MM.1S (cell line): ENCODE data around the gene IDH2.

Source experiments
- DNase-seq: peaks from one replicate; pipeline ENCODE4 v3.0.0-alpha.2; 2015
- H2AFZ ChIP-seq: fragments of 300-600 bp; sonication (generic); 2 replicates; pipeline ENCODE4 v1.6.0; 2016; ENCODE audit warnings: antibody characterized with exemption, low read length
- H3F3A ChIP-seq: fragments of 300-600 bp; sonication (generic); 2 replicates; pipeline ENCODE4 v1.6.1; 2016; ENCODE audit warnings: mild to moderate bottlenecking, antibody characterized with exemption, low read length, moderate library complexity, mixed read lengths; ENCODE audit not compliant: insufficient read depth
- H3K27ac ChIP-seq: fragments of 300-600 bp; sonication (generic); 2 replicates; pipeline ENCODE4 v1.5.1; 2016; ENCODE audit warnings: mild to moderate bottlenecking, low read length
- H3K27me3 ChIP-seq: fragments of 300-600 bp; sonication (generic); replicated peaks from 2 replicates; pipeline ENCODE4 v1.6.0; 2016; ENCODE audit warnings: low read length; ENCODE audit not compliant: insufficient read depth
- H3K36me3 ChIP-seq: fragments of 300-600 bp; sonication (generic); replicated peaks from 2 replicates; pipeline ENCODE4 v1.6.1; 2016; ENCODE audit warnings: mild to moderate bottlenecking, low read length, mixed read lengths; ENCODE audit not compliant: insufficient read depth
- H3K4me1 ChIP-seq: fragments of 300-600 bp; sonication (generic); 2 replicates; pipeline ENCODE4 v1.6.1; 2016; ENCODE audit warnings: low read length, mixed read lengths
- H3K4me2 ChIP-seq: fragments of 300-600 bp; sonication (generic); 2 replicates; pipeline ENCODE4 v1.6.0; 2016; ENCODE audit warnings: low read depth, low read length
- H3K4me3 ChIP-seq: fragments of 300-600 bp; sonication (generic); 2 replicates; pipeline ENCODE4 v1.5.1; 2016; ENCODE audit warnings: low read length, mixed read lengths
- H3K79me2 ChIP-seq: fragments of 300-600 bp; sonication (generic); 2 replicates; pipeline ENCODE4 v1.6.1; 2016; ENCODE audit warnings: mixed run types, low read length, mixed read lengths
- H3K9ac ChIP-seq: fragments of 300-600 bp; sonication (generic); 2 replicates; pipeline ENCODE4 v1.6.1; 2016; ENCODE audit warnings: low read length, mixed read lengths
- H3K9me2 ChIP-seq: fragments of 300-600 bp; sonication (generic); replicated peaks from 2 replicates; pipeline ENCODE4 v1.6.1; 2016; ENCODE audit warnings: mild to moderate bottlenecking, low read length, mixed read lengths; ENCODE audit not compliant: insufficient read depth
- H3K9me3 ChIP-seq: fragments of 300-600 bp; sonication (generic); replicated peaks from 2 replicates; pipeline ENCODE4 v1.6.1; 2016; ENCODE audit warnings: mild to moderate bottlenecking, low read length, mixed read lengths; ENCODE audit not compliant: insufficient read depth
- H4K20me1 ChIP-seq: fragments of 300-600 bp; sonication (generic); 2 replicates; pipeline ENCODE4 v1.6.1; 2016; ENCODE audit warnings: mild to moderate bottlenecking, low read length, moderate library complexity, mixed read lengths; ENCODE audit not compliant: insufficient read depth
- CTCF ChIP-seq: fragments of 300-600 bp; sonication (generic); IDR thresholded peaks from 2 replicates; pipeline ENCODE4 v1.5.1; 2016; ENCODE audit warnings: antibody characterized with exemption, low read length, mixed read lengths
- EZH2 ChIP-seq: fragments of 300-600 bp; sonication (generic); optimal IDR thresholded peaks from 2 replicates; pipeline ENCODE3; 2017; ENCODE audit warnings: low read depth, mild to moderate bottlenecking, antibody characterized with exemption, low read length, mixed read lengths
- EZH2phosphoT487 ChIP-seq: fragments of 300-600 bp; sonication (generic); IDR thresholded peaks from 2 replicates; pipeline ENCODE4 v1.6.1; 2018; ENCODE audit warnings: antibody characterized with exemption, low read length

IDH2 gene

GRCh38 chr15:90067953-90068606 lies 34.2 kb downstream of the IDH2 start:
- Histone ChIP-seq H3K4me2 (no peak overlapping the region), H3K9ac (no peak overlapping the region), H3K9me3 (no peaks in the 10 kb centered on the region), H3K79me2 (peaks cover 37% of the 10 kb centered on the region), H2AFZ (no peak overlapping the region), H3F3A (peaks cover 29% of the 10 kb centered on the region), H3K4me3 (no peak overlapping the region), H3K36me3 (no peaks in the 10 kb centered on the region; the same call in 1 of the 2 replicates), H3K27me3 (no peaks in the 10 kb centered on the region), H3K27ac (no peak overlapping the region), H4K20me1 (no peaks in the 10 kb centered on the region), H3K9me2 (no peaks in the 10 kb centered on the region), H3K4me1 (peaks cover 34% of the 10 kb centered on the region)
- no peak for DNase-seq
- TF ChIP-seq EZH2 = no peak
- no peak for TF ChIP-seq CTCF
- TF ChIP-seq EZH2phosphoT487 = no peak

GRCh38 chr15:90067181-90067952 lies 34.9 kb downstream of the IDH2 start:
- H3F3A ChIP-seq = peaks cover 22% of the 10 kb centered on the region
- no peaks in the 10 kb centered on the region for H3K9me3 ChIP-seq
- no peak overlapping the region for H2AFZ ChIP-seq
- DNase-seq = no peak
- H3K4me3 ChIP-seq = no peak overlapping the region
- H3K36me3 ChIP-seq = no peaks in the 10 kb centered on the region; the same call in 1 of the 2 replicates
- peaks cover 45% of the 10 kb centered on the region for H3K79me2 ChIP-seq
- no peaks in the 10 kb centered on the region for H3K27me3 ChIP-seq
- H3K27ac ChIP-seq = no peak overlapping the region
- peaks cover 27% of the 10 kb centered on the region for H3K4me1 ChIP-seq
- no peaks in the 10 kb centered on the region for H4K20me1 ChIP-seq
- H3K4me2 ChIP-seq = no peak overlapping the region
- no peak overlapping the region for H3K9ac ChIP-seq
- no peaks in the 10 kb centered on the region for H3K9me2 ChIP-seq
- no peak for TF ChIP-seq CTCF
- TF ChIP-seq EZH2 = no peak
- no peak for TF ChIP-seq EZH2phosphoT487

- no peaks in the 10 kb centered on the region for H4K20me1 ChIP-seq
- peaks cover 56% of the 10 kb centered on the region for H3K79me2 ChIP-seq
- no peaks in the 10 kb centered on the region for H3K9me3 ChIP-seq
- H3K4me2 ChIP-seq = no peak overlapping the region
- H3K36me3 ChIP-seq = no peaks in the 10 kb centered on the region; the same call in 1 of the 2 replicates
- H3K27me3 ChIP-seq = no peaks in the 10 kb centered on the region
- H3K4me3 ChIP-seq = no peak overlapping the region
- H3K4me1 ChIP-seq = peaks cover 12% of the 10 kb centered on the region
- peaks cover 10% of the 10 kb centered on the region for H3F3A ChIP-seq
- H3K27ac ChIP-seq = no peak overlapping the region
- no peak for DNase-seq
- no peak for TF ChIP-seq CTCF
- no peak for TF ChIP-seq EZH2phosphoT487
- no peak for TF ChIP-seq EZH2
- no peak overlapping the region for H3K9ac ChIP-seq
- H3K9me2 ChIP-seq = no peaks in the 10 kb centered on the region
- no peak overlapping the region for H2AFZ ChIP-seq
These were observed 36.6 kb downstream of the IDH2 start for GRCh38 chr15:90065682-90066049.
